ENCODE results near the gene ADH5. TPM values are rescaled to one million over a fixed set of nuclear protein-coding genes. Genes with fewer than 3 reads are reported as not detected.
"Not testable (repeated sequence)": the region's sequence is repeated elsewhere in the genome, so short reads cannot be mapped to it uniquely, and the experiment has no call there.

Gene ADH5
- total and polyA plus RNA-seq, 2 donors from 2014 or later = 139 to 270 TPM

- Histone ChIP-seq H3K27me3 (ENCODE audit: control insufficient read depth, insufficient read depth, low read length) (no peaks in the 10 kb centered on the region), H3K4me3 (ENCODE audit: low read length in 3 of 3) (no peak overlapping the region), H3K9ac (ENCODE audit: low read length in 3 of 3) (no peak overlapping the region), H3K4me1 (ENCODE audit: control insufficient read depth in 2 of 3, insufficient read depth in 2 of 3, low read depth in 1 of 3, low read length in 3 of 3) (no peaks in the 10 kb centered on the region), H3K36me3 (ENCODE audit: control insufficient read depth in 2 of 3, insufficient read depth in 3 of 3, low read length in 3 of 3) (no peaks in the 10 kb centered on the region), H3K27ac (ENCODE audit: low read depth in 2 of 2, low read length in 2 of 2) (no peak overlapping the region), H3K9me3 (ENCODE audit: control insufficient read depth in 2 of 3, insufficient read depth in 1 of 3, low read length in 3 of 3) (no peaks in the 10 kb centered on the region)
- intact Hi-C loops (cut with DNase I) = no loop called here
- DNase-seq (no peak), FAIRE-seq (no peak)
- no peak for TF ChIP-seq CTCF (IDR thresholded peaks at IDR 0.05; ENCODE audit: borderline replicate concordance, extremely low read depth, insufficient read depth)
Observed at GRCh38 chr4:99104153-99104552, 15.6 kb upstream of the ADH5 start.

GRCh38 chr4:99103166-99103565 lies 14.6 kb upstream of the ADH5 start:
- no peaks in the 10 kb centered on the region for H3K4me1 ChIP-seq (ENCODE audit: control insufficient read depth in 2 of 3, insufficient read depth in 2 of 3, low read depth in 1 of 3, low read length in 3 of 3)
- no peak overlapping the region for H3K4me3 ChIP-seq (ENCODE audit: low read length in 3 of 3)
- H3K9ac ChIP-seq (ENCODE audit: low read length in 3 of 3) = no peak overlapping the region
- intact Hi-C loops (cut with DNase I) = no loop called here
- no peaks in the 10 kb centered on the region for H3K36me3 ChIP-seq (ENCODE audit: control insufficient read depth in 2 of 3, insufficient read depth in 3 of 3, low read length in 3 of 3)
- DNase-seq (no peak), FAIRE-seq (no peak)
- H3K27ac ChIP-seq (ENCODE audit: low read depth in 2 of 2, low read length in 2 of 2) = no peak overlapping the region
- no peaks in the 10 kb centered on the region for H3K27me3 ChIP-seq (ENCODE audit: control insufficient read depth, insufficient read depth, low read length)
- H3K9me3 ChIP-seq (ENCODE audit: control insufficient read depth in 2 of 3, insufficient read depth in 1 of 3, low read length in 3 of 3) = no peaks in the 10 kb centered on the region
- no peak for TF ChIP-seq CTCF (IDR thresholded peaks at IDR 0.05; ENCODE audit: borderline replicate concordance, extremely low read depth, insufficient read depth)

- Histone ChIP-seq H3K4me1 (ENCODE audit: control insufficient read depth in 2 of 3, insufficient read depth in 2 of 3, low read depth in 1 of 3, low read length in 3 of 3) (no peaks in the 10 kb centered on the region), H3K27me3 (ENCODE audit: control insufficient read depth, insufficient read depth, low read length) (no peaks in the 10 kb centered on the region), H3K27ac (ENCODE audit: low read depth in 2 of 2, low read length in 2 of 2) (no peak overlapping the region), H3K4me3 (ENCODE audit: low read length in 3 of 3) (no peak overlapping the region), H3K36me3 (ENCODE audit: control insufficient read depth in 2 of 3, insufficient read depth in 3 of 3, low read length in 3 of 3) (no peaks in the 10 kb centered on the region), H3K9me3 (ENCODE audit: control insufficient read depth in 2 of 3, insufficient read depth in 1 of 3, low read length in 3 of 3) (no peaks in the 10 kb centered on the region), H3K9ac (ENCODE audit: low read length in 3 of 3) (no peak overlapping the region)
- DNase-seq (no peak), FAIRE-seq (no peak)
- intact Hi-C loops (cut with DNase I) = no loop called here
- no peak for TF ChIP-seq CTCF (IDR thresholded peaks at IDR 0.05; ENCODE audit: borderline replicate concordance, extremely low read depth, insufficient read depth)
Observed at GRCh38 chr4:99102634-99103033, 14.0 kb upstream of the ADH5 start.

- Histone ChIP-seq H3K4me1 (ENCODE audit: control insufficient read depth in 2 of 3, insufficient read depth in 2 of 3, low read depth in 1 of 3, low read length in 3 of 3) (no peaks in the 10 kb centered on the region), H3K9ac (ENCODE audit: low read length in 3 of 3) (no peak overlapping the region), H3K9me3 (ENCODE audit: control insufficient read depth in 2 of 3, insufficient read depth in 1 of 3, low read length in 3 of 3) (no peaks in the 10 kb centered on the region), H3K27ac (ENCODE audit: low read depth in 2 of 2, low read length in 2 of 2) (no peak overlapping the region), H3K36me3 (ENCODE audit: control insufficient read depth in 2 of 3, insufficient read depth in 3 of 3, low read length in 3 of 3) (no peaks in the 10 kb centered on the region), H3K27me3 (ENCODE audit: control insufficient read depth, insufficient read depth, low read length) (no peaks in the 10 kb centered on the region), H3K4me3 (ENCODE audit: low read length in 3 of 3) (no peak overlapping the region)
- intact Hi-C loops (cut with DNase I) = no loop called here
- DNase-seq = no peak
- FAIRE-seq = no peak
- TF ChIP-seq CTCF (IDR thresholded peaks at IDR 0.05; ENCODE audit: borderline replicate concordance, extremely low read depth, insufficient read depth) = no peak
Observed at GRCh38 chr4:99100876-99101275, 12.3 kb upstream of the ADH5 start.

GRCh38 chr4:99099814-99100213 lies 11.2 kb upstream of the ADH5 start:
- H3K9ac ChIP-seq (ENCODE audit: low read length in 3 of 3); intact Hi-C loops (cut with DNase I); DNase-seq; H3K27ac ChIP-seq (ENCODE audit: low read depth in 2 of 2, low read length in 2 of 2); FAIRE-seq; H3K4me1 ChIP-seq (ENCODE audit: control insufficient read depth in 2 of 3, insufficient read depth in 2 of 3, low read depth in 1 of 3, low read length in 3 of 3); H3K9me3 ChIP-seq (ENCODE audit: control insufficient read depth in 2 of 3, insufficient read depth in 1 of 3, low read length in 3 of 3); H3K36me3 ChIP-seq (ENCODE audit: control insufficient read depth in 2 of 3, insufficient read depth in 3 of 3, low read length in 3 of 3); H3K4me3 ChIP-seq (ENCODE audit: low read length in 3 of 3); H3K27me3 ChIP-seq (ENCODE audit: control insufficient read depth, insufficient read depth, low read length): not testable (repeated sequence)

All from kidney (tissue), 14 donors.